Thyroid gland (tissue), 4 donors: Measurements from ENCODE around the gene KCNK1.

Source experiments
- POLR2A ChIP-seq, 2 donors: fragments of 450-650 bp; IDR thresholded peaks; one replicate each; pipeline ENCODE4 v1.6.1; 2017; ENCODE audit warnings: antibody characterized with exemption in 2 of 2, mild to moderate bottlenecking in 2 of 2, moderate library complexity in 1 of 2
- TF ChIP-seq, protein P1 (sequence below), 6 experiments: fragments of 200-600 bp in 3 of 6; fragments of 450-650 bp in 3 of 6; sonication (generic) in 3 of 6; IDR thresholded peaks; one replicate each; pipeline ENCODE4 v1.5.1; 2016 to 2019; ENCODE audit warnings: antibody characterized with exemption in 6 of 6, mild to moderate bottlenecking in 2 of 6, inconsistent platforms in 1 of 6, moderate library complexity in 1 of 6

DNA sequence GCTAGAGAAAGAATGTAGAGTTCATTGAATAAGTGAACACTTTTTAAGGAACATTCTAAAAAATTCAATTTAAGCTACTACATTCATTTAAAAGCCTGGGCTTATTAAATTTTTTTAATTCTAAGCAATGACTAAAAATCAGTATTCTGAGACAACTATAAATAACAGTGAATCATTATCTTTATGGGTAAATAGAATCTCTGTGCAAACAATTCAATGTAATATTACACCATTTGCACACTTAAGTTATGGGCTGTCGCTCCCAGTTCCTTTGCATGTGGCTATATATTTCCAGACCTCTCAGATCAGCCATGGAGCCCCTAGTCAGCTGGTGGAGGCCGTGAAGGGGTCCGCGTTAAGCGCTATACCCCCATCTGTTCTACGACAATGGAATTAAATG lies 65.1 kb downstream of the KCNK1 start:
- TF ChIP-seq, protein P1, sequence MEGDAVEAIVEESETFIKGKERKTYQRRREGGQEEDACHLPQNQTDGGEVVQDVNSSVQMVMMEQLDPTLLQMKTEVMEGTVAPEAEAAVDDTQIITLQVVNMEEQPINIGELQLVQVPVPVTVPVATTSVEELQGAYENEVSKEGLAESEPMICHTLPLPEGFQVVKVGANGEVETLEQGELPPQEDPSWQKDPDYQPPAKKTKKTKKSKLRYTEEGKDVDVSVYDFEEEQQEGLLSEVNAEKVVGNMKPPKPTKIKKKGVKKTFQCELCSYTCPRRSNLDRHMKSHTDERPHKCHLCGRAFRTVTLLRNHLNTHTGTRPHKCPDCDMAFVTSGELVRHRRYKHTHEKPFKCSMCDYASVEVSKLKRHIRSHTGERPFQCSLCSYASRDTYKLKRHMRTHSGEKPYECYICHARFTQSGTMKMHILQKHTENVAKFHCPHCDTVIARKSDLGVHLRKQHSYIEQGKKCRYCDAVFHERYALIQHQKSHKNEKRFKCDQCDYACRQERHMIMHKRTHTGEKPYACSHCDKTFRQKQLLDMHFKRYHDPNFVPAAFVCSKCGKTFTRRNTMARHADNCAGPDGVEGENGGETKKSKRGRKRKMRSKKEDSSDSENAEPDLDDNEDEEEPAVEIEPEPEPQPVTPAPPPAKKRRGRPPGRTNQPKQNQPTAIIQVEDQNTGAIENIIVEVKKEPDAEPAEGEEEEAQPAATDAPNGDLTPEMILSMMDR (IDR thresholded peaks at IDR 0.05): no peak
- no peak for TF ChIP-seq POLR2A (IDR thresholded peaks at IDR 0.05)
